Transverse colon (tissue), 4 donors: ENCODE data around the gene MALL.

Experiments used
- POLR2A ChIP-seq: fragments of 450-650 bp; IDR thresholded peaks from one replicate; pipeline ENCODE4 v1.6.1; 2016; ENCODE audit warnings: antibody characterized with exemption, mild to moderate bottlenecking, moderate library complexity
- POLR2AphosphoS5 ChIP-seq, 3 donors: sonication (generic); formaldehyde crosslinking; IDR thresholded peaks; one replicate each; pipeline ENCODE4 v1.6.1; 2016; ENCODE audit warnings: antibody characterized with exemption in 3 of 3
- TF ChIP-seq, protein P1 (sequence below), 5 experiments: fragments of 200-600 bp in 3 of 5; fragments of 450-650 bp in 2 of 5; sonication (generic) in 3 of 5; IDR thresholded peaks; 1 replicate in 2 of 5; 2 replicates in 3 of 5; pipeline ENCODE4 v1.5.1; 2016 to 2017; ENCODE audit warnings: antibody characterized with exemption in 5 of 5, inconsistent platforms in 3 of 5, mild to moderate bottlenecking in 2 of 5, moderate library complexity in 1 of 5

DNA sequence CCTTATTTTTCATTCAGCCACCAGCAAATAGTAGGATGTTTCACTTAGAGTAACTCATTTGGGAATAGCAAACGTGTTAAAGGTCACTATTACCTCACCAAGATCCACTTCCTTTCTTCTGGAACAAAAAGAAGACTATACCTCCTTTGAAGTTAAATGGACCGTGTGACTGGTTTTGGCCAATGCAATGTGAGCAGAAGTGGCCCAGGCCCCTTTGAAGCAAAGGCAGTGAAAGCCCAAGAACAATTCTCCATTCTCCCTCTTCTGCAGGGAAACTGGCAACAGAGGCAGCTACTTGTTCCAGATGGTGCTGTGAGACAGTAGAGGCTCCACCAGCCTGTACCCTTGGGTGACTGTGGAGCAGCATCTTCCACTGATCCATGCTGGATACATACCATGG lies 11.3 kb upstream of the MALL start:
- TF ChIP-seq, protein P1, sequence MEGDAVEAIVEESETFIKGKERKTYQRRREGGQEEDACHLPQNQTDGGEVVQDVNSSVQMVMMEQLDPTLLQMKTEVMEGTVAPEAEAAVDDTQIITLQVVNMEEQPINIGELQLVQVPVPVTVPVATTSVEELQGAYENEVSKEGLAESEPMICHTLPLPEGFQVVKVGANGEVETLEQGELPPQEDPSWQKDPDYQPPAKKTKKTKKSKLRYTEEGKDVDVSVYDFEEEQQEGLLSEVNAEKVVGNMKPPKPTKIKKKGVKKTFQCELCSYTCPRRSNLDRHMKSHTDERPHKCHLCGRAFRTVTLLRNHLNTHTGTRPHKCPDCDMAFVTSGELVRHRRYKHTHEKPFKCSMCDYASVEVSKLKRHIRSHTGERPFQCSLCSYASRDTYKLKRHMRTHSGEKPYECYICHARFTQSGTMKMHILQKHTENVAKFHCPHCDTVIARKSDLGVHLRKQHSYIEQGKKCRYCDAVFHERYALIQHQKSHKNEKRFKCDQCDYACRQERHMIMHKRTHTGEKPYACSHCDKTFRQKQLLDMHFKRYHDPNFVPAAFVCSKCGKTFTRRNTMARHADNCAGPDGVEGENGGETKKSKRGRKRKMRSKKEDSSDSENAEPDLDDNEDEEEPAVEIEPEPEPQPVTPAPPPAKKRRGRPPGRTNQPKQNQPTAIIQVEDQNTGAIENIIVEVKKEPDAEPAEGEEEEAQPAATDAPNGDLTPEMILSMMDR (IDR thresholded peaks at IDR 0.05), result no peak
- no peak for TF ChIP-seq POLR2AphosphoS5 (IDR thresholded peaks at IDR 0.05)
- TF ChIP-seq POLR2A, result no peak
